Rectal smooth muscle tissue (tissue), 1 donor: Measurements from ENCODE around the gene EXO5.

ENCODE experiments used
- H3K27ac ChIP-seq: one replicate; pipeline ENCODE4 v1.7.0; 2013; ENCODE audit warnings: low read depth, low read length, inconsistent platforms
- H3K27me3 ChIP-seq: one replicate; pipeline ENCODE4 v1.7.0; 2013; ENCODE audit warnings: low read length; ENCODE audit not compliant: control insufficient read depth, insufficient read depth
- H3K36me3 ChIP-seq: one replicate; pipeline ENCODE4 v1.7.0; 2013; ENCODE audit warnings: low read length; ENCODE audit not compliant: control insufficient read depth, insufficient read depth
- H3K4me1 ChIP-seq: one replicate; pipeline ENCODE4 v1.7.0; 2013; ENCODE audit warnings: low read length; ENCODE audit not compliant: control insufficient read depth, insufficient read depth
- H3K4me3 ChIP-seq: one replicate; pipeline ENCODE4 v1.7.0; 2013; ENCODE audit warnings: low read length
- H3K9ac ChIP-seq: one replicate; pipeline ENCODE4 v1.7.0; 2013; ENCODE audit warnings: low read length

Gene EXO5

GRCh38 chr1:40563266-40563665 is 54.7 kb downstream of the EXO5 start:
- no peaks in the 10 kb centered on the region for H3K36me3 ChIP-seq
- no peaks in the 10 kb centered on the region for H3K4me1 ChIP-seq
- H3K27ac ChIP-seq, result no peak overlapping the region
- H3K27me3 ChIP-seq, result no peaks in the 10 kb centered on the region
- no peak overlapping the region for H3K9ac ChIP-seq
- H3K4me3 ChIP-seq, result no peak overlapping the region

DNA sequence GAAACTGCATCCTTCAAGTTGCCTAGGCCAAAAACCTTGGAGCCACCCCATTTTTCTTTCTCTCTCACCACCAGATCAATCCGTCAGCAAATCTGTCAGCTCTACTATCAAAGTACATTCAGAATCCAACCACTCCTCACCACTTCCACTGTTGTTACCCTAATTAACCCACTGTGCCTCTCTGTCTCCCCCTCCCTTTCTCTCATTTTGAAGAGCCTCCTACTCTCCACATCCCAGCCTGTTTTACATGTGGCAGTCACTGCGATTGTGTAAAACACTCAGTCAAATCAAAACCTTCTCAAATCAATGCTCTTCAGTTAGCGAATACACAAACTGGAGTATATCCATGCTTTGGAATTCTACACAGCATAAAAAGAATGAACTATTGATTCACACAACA is 55.9 kb downstream of the EXO5 start:
- Histone ChIP-seq H3K4me3 (no peak overlapping the region), H3K27me3 (no peaks in the 10 kb centered on the region), H3K4me1 (no peaks in the 10 kb centered on the region), H3K27ac (no peak overlapping the region), H3K9ac (no peak overlapping the region), H3K36me3 (no peaks in the 10 kb centered on the region)

DNA sequence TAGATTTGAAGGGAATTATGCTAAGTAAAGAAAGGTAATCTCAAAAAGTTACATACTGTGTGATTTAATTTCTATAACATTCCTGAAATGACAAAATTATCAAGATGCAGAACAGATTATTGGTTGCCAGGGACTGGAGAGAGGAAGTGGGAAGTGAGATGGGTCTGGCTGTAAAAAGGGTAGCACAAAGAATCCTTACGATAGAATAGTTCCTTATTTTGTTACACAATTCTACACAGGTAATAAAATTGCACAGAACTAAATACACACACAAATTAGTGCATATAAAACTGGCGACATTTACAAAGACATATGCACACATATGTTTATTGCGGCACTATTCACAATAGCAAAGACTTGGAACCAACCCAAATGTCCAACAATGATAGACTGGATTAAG is 56.3 kb downstream of the EXO5 start:
- H3K27me3 ChIP-seq, result no peaks in the 10 kb centered on the region
- no peak overlapping the region for H3K4me3 ChIP-seq
- no peaks in the 10 kb centered on the region for H3K4me1 ChIP-seq
- H3K27ac ChIP-seq, result no peak overlapping the region
- no peak overlapping the region for H3K9ac ChIP-seq
- H3K36me3 ChIP-seq, result no peaks in the 10 kb centered on the region
